Fibroblast of lung (primary cell): ENCODE data around the gene FHL1.

Experiments used
- EZH2 ChIP-seq: IDR thresholded peaks from 2 replicates; pipeline ENCODE4 v1.5.1; 2012; ENCODE audit warnings: low read length, control low read depth, mild to moderate bottlenecking; ENCODE audit errors: missing control alignments
- TF ChIP-seq, protein P1 (sequence below), 2 donors: IDR thresholded peaks in 1 of 2; conservative IDR thresholded peaks in 1 of 2; 1 replicate in 1 of 2; 2 replicates in 1 of 2; pipeline ENCODE4 v1.5.1; 2011 to 2012; ENCODE audit warnings: low read length in 2 of 2, control low read depth in 1 of 2, inconsistent platforms in 1 of 2, low read depth in 1 of 2, mild to moderate bottlenecking in 1 of 2

DNA sequence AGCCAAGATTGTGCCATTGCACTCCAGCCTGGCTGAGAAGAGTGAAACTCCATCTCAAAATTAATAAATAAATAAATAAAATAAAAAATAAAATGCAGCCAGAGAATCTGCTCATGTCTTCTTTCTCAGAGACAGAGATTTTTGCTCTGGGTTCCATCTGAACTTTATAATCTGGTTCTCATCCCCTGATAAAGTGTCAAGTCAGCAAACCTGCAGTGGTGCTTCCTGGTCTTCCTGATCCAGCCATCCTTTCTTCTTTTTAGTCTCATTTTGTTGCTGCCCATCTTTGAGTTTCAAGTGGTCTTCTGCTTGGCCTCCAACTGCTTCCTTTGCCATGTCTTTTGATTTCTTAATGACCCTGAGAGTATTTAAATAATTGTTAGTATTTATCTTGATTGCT lies 79.7 kb downstream of the FHL1 start:
- TF ChIP-seq, protein P1, sequence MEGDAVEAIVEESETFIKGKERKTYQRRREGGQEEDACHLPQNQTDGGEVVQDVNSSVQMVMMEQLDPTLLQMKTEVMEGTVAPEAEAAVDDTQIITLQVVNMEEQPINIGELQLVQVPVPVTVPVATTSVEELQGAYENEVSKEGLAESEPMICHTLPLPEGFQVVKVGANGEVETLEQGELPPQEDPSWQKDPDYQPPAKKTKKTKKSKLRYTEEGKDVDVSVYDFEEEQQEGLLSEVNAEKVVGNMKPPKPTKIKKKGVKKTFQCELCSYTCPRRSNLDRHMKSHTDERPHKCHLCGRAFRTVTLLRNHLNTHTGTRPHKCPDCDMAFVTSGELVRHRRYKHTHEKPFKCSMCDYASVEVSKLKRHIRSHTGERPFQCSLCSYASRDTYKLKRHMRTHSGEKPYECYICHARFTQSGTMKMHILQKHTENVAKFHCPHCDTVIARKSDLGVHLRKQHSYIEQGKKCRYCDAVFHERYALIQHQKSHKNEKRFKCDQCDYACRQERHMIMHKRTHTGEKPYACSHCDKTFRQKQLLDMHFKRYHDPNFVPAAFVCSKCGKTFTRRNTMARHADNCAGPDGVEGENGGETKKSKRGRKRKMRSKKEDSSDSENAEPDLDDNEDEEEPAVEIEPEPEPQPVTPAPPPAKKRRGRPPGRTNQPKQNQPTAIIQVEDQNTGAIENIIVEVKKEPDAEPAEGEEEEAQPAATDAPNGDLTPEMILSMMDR (conservative IDR thresholded peaks at IDR 0.05 in 1 of 2, IDR thresholded peaks at IDR 0.05 in 1 of 2; ENCODE audit: low read depth in 1 of 2, low read length in 2 of 2), result no peak
- no peak for TF ChIP-seq EZH2
